ENCODE results near the gene KIF16B. TPM values are rescaled to one million over a fixed set of nuclear protein-coding genes. Genes with fewer than 3 reads are reported as not detected.

The KIF16B gene
- total and polyA plus RNA-seq, 10 of the 15 experiments (the other 5 are each of a cell fraction or from before 2014, with no cell fraction given), result 0.21 to 5.2 (median 3.0) TPM

DNA sequence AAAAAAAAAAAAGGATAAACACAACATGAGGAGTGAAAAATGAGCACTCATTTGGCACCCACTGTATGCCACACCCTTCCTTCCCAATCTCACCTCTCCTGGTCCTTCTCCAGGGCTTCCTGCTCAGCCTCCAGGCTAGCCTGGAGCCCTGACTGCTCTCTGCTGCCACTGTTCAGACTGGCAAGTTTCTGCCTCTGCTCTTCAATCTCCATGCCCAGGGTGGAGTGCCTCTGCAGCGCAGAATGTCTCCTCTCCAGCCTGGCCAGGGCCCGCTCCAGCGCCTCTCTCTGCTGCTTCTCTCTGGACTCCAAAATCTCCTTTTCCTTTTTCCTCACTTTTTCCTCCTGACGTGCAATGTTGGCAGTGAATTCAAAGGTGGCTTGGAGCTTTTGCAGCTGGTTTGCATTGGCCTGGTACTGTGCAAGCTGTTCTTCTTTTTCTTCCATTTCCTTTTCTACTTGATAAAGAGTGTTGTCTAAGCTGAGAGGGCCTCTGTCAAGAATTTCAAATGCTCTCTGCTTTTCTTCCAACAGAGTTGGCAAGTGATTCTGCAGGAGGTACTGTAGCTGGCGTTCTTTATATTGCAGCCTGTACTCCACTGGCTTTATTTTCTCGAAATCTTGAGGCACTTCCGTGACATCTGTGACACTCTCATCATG lies 194.4 kb downstream of the KIF16B start (continued):
- no peak for TF ChIP-seq KDM1A (IDR thresholded peaks at IDR 0.05; ENCODE audit: borderline replicate concordance)
- no peak for TF ChIP-seq IKZF1 (conservative IDR thresholded peaks at IDR 0.05)
- TF ChIP-seq, protein P1, sequence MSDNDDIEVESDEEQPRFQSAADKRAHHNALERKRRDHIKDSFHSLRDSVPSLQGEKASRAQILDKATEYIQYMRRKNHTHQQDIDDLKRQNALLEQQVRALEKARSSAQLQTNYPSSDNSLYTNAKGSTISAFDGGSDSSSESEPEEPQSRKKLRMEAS (IDR thresholded peaks at IDR 0.05; ENCODE audit: low read depth, low read length), result no peak
- no peak for TF ChIP-seq BRCA1 (IDR thresholded peaks at IDR 0.05; ENCODE audit: low read depth, low read length)

DNA sequence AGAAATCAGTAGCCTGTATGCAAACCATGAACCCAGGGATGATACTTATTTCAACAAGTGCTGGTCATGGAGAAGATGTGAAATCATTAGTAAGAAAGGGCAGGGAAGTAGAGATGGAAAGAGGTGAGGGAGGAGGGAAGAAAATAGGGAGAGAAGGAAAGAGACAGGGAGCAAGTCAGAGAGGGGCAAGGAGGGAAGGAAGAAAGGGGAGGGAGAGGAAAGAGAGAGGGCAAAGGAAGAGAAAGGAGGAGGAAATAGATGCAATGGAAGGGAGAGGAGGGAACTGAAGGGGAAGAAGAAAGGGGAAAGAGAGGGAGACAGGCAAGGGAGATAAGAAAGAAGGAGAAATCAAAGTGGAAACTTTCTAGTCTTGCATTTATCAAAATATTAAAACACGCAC lies 195.1 kb downstream of the KIF16B start:
- BruUV-seq (replicated peaks), result no TSS peak
- ATAC-seq, result no peak
- no peak for TF ChIP-seq ZSCAN29 (IDR thresholded peaks at IDR 0.05)
- TF ChIP-seq, protein P2, sequence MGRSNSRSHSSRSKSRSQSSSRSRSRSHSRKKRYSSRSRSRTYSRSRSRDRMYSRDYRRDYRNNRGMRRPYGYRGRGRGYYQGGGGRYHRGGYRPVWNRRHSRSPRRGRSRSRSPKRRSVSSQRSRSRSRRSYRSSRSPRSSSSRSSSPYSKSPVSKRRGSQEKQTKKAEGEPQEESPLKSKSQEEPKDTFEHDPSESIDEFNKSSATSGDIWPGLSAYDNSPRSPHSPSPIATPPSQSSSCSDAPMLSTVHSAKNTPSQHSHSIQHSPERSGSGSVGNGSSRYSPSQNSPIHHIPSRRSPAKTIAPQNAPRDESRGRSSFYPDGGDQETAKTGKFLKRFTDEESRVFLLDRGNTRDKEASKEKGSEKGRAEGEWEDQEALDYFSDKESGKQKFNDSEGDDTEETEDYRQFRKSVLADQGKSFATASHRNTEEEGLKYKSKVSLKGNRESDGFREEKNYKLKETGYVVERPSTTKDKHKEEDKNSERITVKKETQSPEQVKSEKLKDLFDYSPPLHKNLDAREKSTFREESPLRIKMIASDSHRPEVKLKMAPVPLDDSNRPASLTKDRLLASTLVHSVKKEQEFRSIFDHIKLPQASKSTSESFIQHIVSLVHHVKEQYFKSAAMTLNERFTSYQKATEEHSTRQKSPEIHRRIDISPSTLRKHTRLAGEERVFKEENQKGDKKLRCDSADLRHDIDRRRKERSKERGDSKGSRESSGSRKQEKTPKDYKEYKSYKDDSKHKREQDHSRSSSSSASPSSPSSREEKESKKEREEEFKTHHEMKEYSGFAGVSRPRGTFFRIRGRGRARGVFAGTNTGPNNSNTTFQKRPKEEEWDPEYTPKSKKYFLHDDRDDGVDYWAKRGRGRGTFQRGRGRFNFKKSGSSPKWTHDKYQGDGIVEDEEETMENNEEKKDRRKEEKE (IDR thresholded peaks at IDR 0.05), result no peak
- TF ChIP-seq FOXK2 (IDR thresholded peaks at IDR 0.05), result peak; percentile 25; the same call in 1 of the 2 replicates
- no peak for TF ChIP-seq CHD2 (IDR thresholded peaks at IDR 0.05; ENCODE audit: borderline replicate concordance, low read depth, low read length)
- TF ChIP-seq KAT2A (conservative IDR thresholded peaks at IDR 0.05; ENCODE audit: control insufficient read depth, low read depth, low read length), result no peak
- no peak for TF ChIP-seq HDGF (IDR thresholded peaks at IDR 0.05)
- RAD21 ChIA-PET (ENCODE audit: unreplicated experiment), result no interaction called here
- Histone ChIP-seq H3K4me1 (ENCODE audit: control insufficient read depth, insufficient read depth, low read length) (no peaks in the 10 kb centered on the region), H3K27ac (ENCODE audit: control insufficient read depth, insufficient read depth) (no peak overlapping the region), H3K36me3 (ENCODE audit: control insufficient read depth in 2 of 2, insufficient read depth in 2 of 2, low read length in 1 of 2) (no peaks in the 10 kb centered on the region), H2AFZ (ENCODE audit: control insufficient read depth, low read depth, low read length) (no peak overlapping the region), H3K27me3 (replicated peaks in 1 of 2; ENCODE audit: control insufficient read depth in 2 of 2, insufficient read depth in 2 of 2, low read length in 1 of 2) (no peaks in the 10 kb centered on the region), H3K9ac (ENCODE audit: control insufficient read depth, insufficient read depth, low read length) (no peak overlapping the region), H3K9me3 (replicated peaks; ENCODE audit: control insufficient read depth, insufficient read depth, low read length) (no peaks in the 10 kb centered on the region), H3K4me3 (no peak overlapping the region), H3K4me2 (ENCODE audit: control insufficient read depth, insufficient read depth) (no peak overlapping the region), H3K79me2 (ENCODE audit: control insufficient read depth, insufficient read depth, low read length) (no peaks in the 10 kb centered on the region), H4K20me1 (ENCODE audit: control insufficient read depth, insufficient read depth) (no peaks in the 10 kb centered on the region)
- SMC1A ChIA-PET (ENCODE audit: uncharacterized antibody, unreplicated experiment), result no interaction called here
- CTCF ChIA-PET, result no interaction called here
- POLR2A ChIA-PET, result no interaction called here
- FAIRE-seq, result no peak
- no peak for DNase-seq (ENCODE audit: low read depth, low spot score)
- WGBS (ENCODE audit: insufficient coverage, insufficient replicate concordance, low lambda C conversion rate, missing lambda C conversion rate), result 76% methylated on average over 1 of the region's 1 CpG
- in situ Hi-C loops (cut with MboI) (no loop called here), intact Hi-C loops (cut with micrococcal nuclease; ENCODE audit: unreplicated experiment) (no loop called here)

Data from GM12878 (cell line).